GM21423 (cell line): ENCODE results near the gene ZNF512B.
"Not testable (repeated sequence)": the region's sequence is repeated elsewhere in the genome, so short reads cannot be mapped to it uniquely, and the experiment has no call there.

Experiments
- ATAC-seq: cut with Tn5 transposase; IDR thresholded peaks from one replicate; pipeline ENCODE4 v1.9.1; 2021; ENCODE audit warnings: mild to moderate bottlenecking, moderate library complexity; ENCODE audit not compliant: unreplicated experiment

ZNF512B gene

GRCh38 chr20:63935447-63935846 is 34.3 kb downstream of the ZNF512B start:
- ATAC-seq = no peak

- ATAC-seq = no peak
Measured at GRCh38 chr20:63934271-63935068, 35.3 kb downstream of the ZNF512B start.

- ATAC-seq = no peak
Measured at GRCh38 chr20:63933646-63934045, 36.1 kb downstream of the ZNF512B start.

- ATAC-seq = no peak
Measured at GRCh38 chr20:63932606-63933160, 37.0 kb downstream of the ZNF512B start.

- no peak for ATAC-seq
Measured at GRCh38 chr20:63931735-63932134, 38.0 kb downstream of the ZNF512B start.

GRCh38 chr20:63930971-63931553 is 38.7 kb downstream of the ZNF512B start:
- ATAC-seq = no peak

DNA sequence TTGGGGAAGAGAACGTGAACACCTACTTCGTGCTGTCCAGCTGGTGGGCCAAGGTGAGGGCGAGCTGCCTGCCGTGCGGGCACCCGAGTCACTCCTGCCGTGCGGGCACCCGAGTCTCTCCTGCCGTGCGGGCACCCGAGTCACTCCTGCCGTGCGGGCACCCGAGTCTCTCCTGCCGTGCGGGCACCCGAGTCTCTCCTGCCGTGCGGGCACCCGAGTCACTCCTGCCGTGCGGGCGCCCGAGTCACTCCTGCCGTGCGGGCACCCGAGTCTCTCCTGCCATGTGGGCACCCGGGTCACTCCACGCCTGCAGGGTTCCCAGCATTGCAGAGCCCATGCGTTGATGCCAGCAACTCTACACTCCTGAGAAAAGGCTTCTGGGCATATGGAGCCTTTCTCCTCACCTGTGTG is 40.3 kb downstream of the ZNF512B start:
- not testable (repeated sequence) for ATAC-seq

- no peak for ATAC-seq
Measured at GRCh38 chr20:63929071-63929470, 40.7 kb downstream of the ZNF512B start.

DNA sequence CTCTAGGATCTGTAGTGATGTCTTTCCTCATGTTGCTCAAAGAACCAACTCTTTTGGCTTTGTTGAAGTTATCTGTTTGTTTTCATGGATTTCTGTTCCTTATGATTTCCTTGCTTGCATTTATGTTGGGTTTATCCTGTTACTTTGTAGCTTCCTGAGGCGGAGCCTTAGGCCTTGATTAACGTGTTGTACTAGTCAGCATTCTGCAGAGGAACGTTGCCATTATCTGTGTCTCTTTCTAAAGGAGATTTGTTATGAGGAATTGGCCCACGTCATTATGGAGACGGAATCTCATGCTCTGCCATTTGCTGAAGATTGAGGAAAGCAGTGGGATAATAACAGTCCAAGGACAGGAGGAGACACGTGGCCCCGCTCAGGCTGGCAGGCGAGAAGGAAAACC is 43.4 kb downstream of the ZNF512B start:
- no peak for ATAC-seq

DNA sequence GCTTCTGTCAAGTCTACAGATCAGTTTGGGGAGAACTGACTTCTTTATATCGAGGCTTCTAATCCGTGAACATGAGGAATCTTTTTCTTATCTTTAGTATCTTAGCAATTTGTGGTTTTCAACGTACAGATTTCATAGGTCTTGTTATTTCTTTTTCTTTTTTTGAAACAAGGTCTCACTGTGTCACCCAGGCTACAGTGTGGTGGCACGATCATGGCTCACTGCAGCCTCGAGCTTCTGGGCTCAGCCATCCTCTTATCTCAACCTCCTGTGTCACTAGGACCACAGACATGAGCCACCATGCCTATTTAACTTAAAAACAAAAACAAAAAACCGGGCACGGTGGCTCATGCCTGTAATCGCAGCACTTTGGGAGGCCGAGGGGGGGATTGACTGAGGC is 45.5 kb downstream of the ZNF512B start:
- no peak for ATAC-seq

GRCh38 chr20:63923651-63924050 is 46.1 kb downstream of the ZNF512B start:
- no peak for ATAC-seq

- no peak for ATAC-seq
Measured at GRCh38 chr20:63920226-63920625, 49.5 kb downstream of the ZNF512B start.

DNA sequence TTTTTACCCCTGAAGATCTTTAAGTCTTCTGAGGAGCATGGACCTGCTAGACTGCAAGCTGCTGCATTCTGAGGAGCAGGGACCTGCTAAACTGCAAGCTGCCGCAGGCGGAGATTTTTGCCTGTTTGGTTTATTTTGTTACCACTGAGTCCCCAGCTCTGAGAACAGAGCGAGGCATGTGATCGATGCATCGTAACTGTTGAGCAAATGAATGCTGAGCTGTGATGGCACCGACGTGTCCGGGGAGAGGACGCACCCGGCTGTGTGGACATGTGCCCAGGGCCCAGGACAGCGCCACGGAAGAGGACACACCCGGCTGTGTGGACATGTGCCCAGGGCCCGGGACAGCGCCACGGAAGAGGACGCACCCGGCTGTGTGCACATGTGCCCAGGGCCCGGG is 50.6 kb downstream of the ZNF512B start:
- no peak for ATAC-seq

GRCh38 chr20:63917811-63918210 is 51.9 kb downstream of the ZNF512B start:
- no peak for ATAC-seq

- not testable (repeated sequence) for ATAC-seq
Measured at GRCh38 chr20:63916371-63916939, 53.3 kb downstream of the ZNF512B start.

DNA sequence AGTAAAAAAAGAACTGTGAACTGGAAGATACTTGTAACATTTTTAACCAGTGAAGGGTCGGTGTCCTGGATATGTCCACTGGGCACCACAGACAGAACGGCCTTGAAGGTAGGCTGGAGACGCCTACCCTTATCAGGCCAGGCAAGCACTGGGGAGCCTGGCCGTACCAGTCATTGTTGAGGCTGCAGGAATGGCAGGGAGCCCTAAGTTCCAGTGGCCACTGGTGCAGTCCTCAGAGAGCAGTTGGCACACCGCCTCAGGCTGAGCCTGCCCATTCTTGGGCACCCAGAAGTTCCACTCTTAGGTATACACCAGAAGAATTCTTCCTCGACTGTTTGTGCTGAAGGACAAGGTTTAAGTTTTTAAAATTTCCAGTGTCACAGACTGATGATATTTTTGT is 54.3 kb downstream of the ZNF512B start:
- no peak for ATAC-seq

GRCh38 chr20:63913768-63914167 is 56.0 kb downstream of the ZNF512B start:
- ATAC-seq = no peak

- ATAC-seq = no peak
Measured at GRCh38 chr20:63911176-63911575, 58.6 kb downstream of the ZNF512B start.

- no peak for ATAC-seq
Measured at GRCh38 chr20:63908008-63908682, 61.6 kb downstream of the ZNF512B start.
